ENCODE measurements around the gene SLC44A3.

The SLC44A3 gene

DNA sequence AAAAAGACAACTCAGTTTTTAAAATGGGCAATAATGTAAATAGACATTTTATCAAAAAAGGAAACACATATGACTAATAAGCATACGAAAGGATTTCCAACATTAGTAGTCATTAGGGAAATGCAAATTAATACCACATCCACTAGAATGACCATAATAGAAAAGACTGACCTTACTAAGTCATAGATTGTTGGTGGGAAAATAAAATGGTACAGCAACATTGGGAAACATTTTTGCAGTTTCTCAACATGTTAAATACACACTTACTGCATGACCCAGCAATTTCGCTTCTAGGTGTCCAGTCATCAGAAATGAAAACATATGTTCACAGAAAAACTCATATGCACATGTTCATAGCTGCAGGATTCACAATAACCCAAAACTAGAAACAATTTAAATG lies 29.9 kb upstream of the SLC44A3 start:
- Histone ChIP-seq H3K4me3 (ENCODE audit: low read length) (no peak overlapping the region), H3K4me1 (ENCODE audit: control insufficient read depth, low read depth, low read length) (no peaks in the 10 kb centered on the region), H3K36me3 (ENCODE audit: control insufficient read depth, low read depth, low read length) (no peaks in the 10 kb centered on the region), H3K27me3 (ENCODE audit: control insufficient read depth, insufficient read depth, low read length) (no peaks in the 10 kb centered on the region), H3K9me3 (ENCODE audit: control insufficient read depth, low read depth, low read length) (no peaks in the 10 kb centered on the region), H3K27ac (ENCODE audit: low read length) (no peak overlapping the region), H3K9ac (ENCODE audit: low read length) (no peak overlapping the region)

DNA sequence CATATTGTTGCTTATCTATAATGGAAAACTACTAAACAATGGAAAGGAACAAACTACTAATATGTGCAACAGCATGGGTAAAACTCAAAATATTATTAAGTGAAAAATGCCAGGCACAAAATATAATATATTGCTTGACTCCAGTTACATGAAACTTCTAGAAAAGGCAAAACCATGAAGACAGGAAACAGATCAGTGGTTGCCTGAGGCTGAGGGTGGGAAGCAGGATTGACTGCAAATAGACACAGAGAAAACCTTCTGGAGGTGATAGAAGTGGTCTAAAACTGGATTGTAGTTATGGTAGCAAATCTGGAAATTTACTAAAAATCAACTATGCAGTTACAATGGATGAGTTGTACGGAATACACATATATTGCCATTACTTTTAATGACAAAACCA lies 29.5 kb upstream of the SLC44A3 start:
- Histone ChIP-seq H3K27me3 (ENCODE audit: control insufficient read depth, insufficient read depth, low read length) (no peaks in the 10 kb centered on the region), H3K4me1 (ENCODE audit: control insufficient read depth, low read depth, low read length) (no peaks in the 10 kb centered on the region), H3K36me3 (ENCODE audit: control insufficient read depth, low read depth, low read length) (no peaks in the 10 kb centered on the region), H3K27ac (ENCODE audit: low read length) (no peak overlapping the region), H3K9ac (ENCODE audit: low read length) (no peak overlapping the region), H3K4me3 (ENCODE audit: low read length) (no peak overlapping the region), H3K9me3 (ENCODE audit: control insufficient read depth, low read depth, low read length) (no peaks in the 10 kb centered on the region)

DNA sequence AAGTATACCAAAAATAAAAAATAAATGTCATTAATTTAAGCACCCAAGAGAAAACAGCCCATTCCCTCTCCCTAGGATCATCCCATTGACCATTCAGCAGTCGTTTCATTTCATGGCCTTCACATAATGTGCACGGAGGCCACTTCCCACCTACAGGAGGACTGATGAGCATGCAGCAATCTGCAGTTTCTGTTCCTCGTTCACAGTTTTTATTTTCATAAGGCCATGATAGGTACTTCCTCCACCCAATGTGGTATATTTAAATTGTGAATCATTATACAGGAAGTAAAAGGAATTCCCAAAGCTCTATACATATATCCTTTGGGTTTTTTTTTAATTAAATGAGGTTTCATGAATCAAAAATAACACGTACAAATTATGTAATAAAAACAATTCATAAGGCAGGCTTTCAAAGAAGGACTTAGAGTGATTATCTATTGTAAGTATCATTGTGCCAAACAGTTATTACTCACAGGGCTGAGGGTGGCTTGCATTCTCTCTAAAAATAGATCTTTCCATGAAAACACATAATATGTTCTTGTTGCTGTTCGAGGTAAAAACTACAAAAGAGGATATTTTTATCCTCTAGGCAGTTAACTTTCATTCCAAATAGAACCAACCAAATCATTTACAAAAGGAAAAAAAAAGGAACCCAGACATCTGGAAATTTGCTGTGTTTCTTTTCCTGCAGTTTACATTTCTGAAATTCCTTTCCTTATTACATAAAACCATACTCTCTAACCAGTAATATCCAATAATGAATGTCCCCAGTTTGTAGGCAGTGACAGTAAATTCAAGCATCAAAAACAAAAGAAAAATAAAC lies 27.5 kb upstream of the SLC44A3 start:
- H3K9ac ChIP-seq (ENCODE audit: low read length) = no peak overlapping the region
- no peak overlapping the region for H3K4me3 ChIP-seq (ENCODE audit: low read length)
- H3K27me3 ChIP-seq (ENCODE audit: control insufficient read depth, insufficient read depth, low read length) = no peaks in the 10 kb centered on the region
- H3K27ac ChIP-seq (ENCODE audit: low read length) = no peak overlapping the region
- no peaks in the 10 kb centered on the region for H3K4me1 ChIP-seq (ENCODE audit: control insufficient read depth, low read depth, low read length)
- H3K9me3 ChIP-seq (ENCODE audit: control insufficient read depth, low read depth, low read length) = no peaks in the 10 kb centered on the region
- H3K36me3 ChIP-seq (ENCODE audit: control insufficient read depth, low read depth, low read length) = no peaks in the 10 kb centered on the region

GRCh38 chr1:94793296-94793656 lies 26.9 kb upstream of the SLC44A3 start:
- Histone ChIP-seq H3K27ac (ENCODE audit: low read length) (no peak overlapping the region), H3K4me3 (ENCODE audit: low read length) (no peak overlapping the region), H3K9me3 (ENCODE audit: control insufficient read depth, low read depth, low read length) (no peaks in the 10 kb centered on the region), H3K9ac (ENCODE audit: low read length) (no peak overlapping the region), H3K27me3 (ENCODE audit: control insufficient read depth, insufficient read depth, low read length) (no peaks in the 10 kb centered on the region), H3K36me3 (ENCODE audit: control insufficient read depth, low read depth, low read length) (no peaks in the 10 kb centered on the region), H3K4me1 (ENCODE audit: control insufficient read depth, low read depth, low read length) (no peaks in the 10 kb centered on the region)

DNA sequence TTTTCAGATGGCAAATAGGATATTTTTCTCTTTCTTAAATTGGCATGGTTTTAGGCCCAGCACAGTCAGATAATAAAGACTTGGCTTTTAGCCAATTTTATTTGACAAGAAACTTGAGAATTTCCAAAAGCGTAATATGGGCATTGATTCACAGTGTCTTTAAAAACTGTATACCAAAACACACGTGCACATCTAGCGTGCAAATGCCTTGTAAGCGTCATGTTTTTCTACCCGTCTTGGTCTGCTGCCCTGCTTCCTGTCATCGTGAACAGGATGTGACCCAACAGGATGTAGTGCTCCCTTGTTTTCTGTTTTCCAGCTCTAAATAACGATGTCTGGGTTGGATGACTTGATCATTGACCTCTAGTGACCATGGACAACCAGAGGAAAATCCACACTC lies 24.7 kb upstream of the SLC44A3 start:
- H3K4me1 ChIP-seq (ENCODE audit: control insufficient read depth, low read depth, low read length) = no peaks in the 10 kb centered on the region

GRCh38 chr1:94796266-94796665 lies 23.9 kb upstream of the SLC44A3 start:
- Histone ChIP-seq H3K4me1 (ENCODE audit: control insufficient read depth, low read depth, low read length) (no peaks in the 10 kb centered on the region), H3K36me3 (ENCODE audit: control insufficient read depth, low read depth, low read length) (no peaks in the 10 kb centered on the region), H3K4me3 (ENCODE audit: low read length) (no peak overlapping the region), H3K27ac (ENCODE audit: low read length) (no peak overlapping the region), H3K9me3 (ENCODE audit: control insufficient read depth, low read depth, low read length) (no peaks in the 10 kb centered on the region), H3K27me3 (ENCODE audit: control insufficient read depth, insufficient read depth, low read length) (no peaks in the 10 kb centered on the region), H3K9ac (ENCODE audit: low read length) (no peak overlapping the region)

More for the DNA sequence above, 24.7 kb upstream of the SLC44A3 start:
- Histone ChIP-seq H3K27me3 (ENCODE audit: control insufficient read depth, insufficient read depth, low read length) (no peaks in the 10 kb centered on the region), H3K9ac (ENCODE audit: low read length) (no peak overlapping the region), H3K4me3 (ENCODE audit: low read length) (no peak overlapping the region), H3K27ac (ENCODE audit: low read length) (no peak overlapping the region), H3K36me3 (ENCODE audit: control insufficient read depth, low read depth, low read length) (no peaks in the 10 kb centered on the region), H3K9me3 (ENCODE audit: control insufficient read depth, low read depth, low read length) (no peaks in the 10 kb centered on the region)

DNA sequence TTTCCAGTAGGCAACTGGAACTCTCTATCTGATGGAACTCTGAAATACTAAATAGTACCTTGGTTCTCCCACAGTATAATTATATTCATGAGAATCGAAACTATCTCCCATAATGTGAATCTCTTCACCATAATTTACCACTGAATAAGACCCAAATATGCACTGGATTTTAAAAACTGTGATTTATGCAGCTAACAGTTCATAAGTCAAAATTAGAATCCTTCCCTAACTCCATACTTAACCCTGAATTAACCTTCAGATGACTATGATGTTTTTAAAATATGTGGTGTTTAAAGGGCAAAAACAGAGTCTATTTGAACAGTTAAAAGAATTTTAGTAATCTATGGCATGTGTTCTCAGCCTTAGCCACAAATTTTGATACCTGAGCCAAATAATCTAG lies 22.9 kb upstream of the SLC44A3 start:
- H3K36me3 ChIP-seq (ENCODE audit: control insufficient read depth, low read depth, low read length) = no peaks in the 10 kb centered on the region
- H3K4me1 ChIP-seq (ENCODE audit: control insufficient read depth, low read depth, low read length) = peaks cover 9% of the 10 kb centered on the region
- no peaks in the 10 kb centered on the region for H3K27me3 ChIP-seq (ENCODE audit: control insufficient read depth, insufficient read depth, low read length)
- H3K9ac ChIP-seq (ENCODE audit: low read length) = no peak overlapping the region
- no peak overlapping the region for H3K27ac ChIP-seq (ENCODE audit: low read length)
- H3K9me3 ChIP-seq (ENCODE audit: control insufficient read depth, low read depth, low read length) = no peaks in the 10 kb centered on the region
- no peak overlapping the region for H3K4me3 ChIP-seq (ENCODE audit: low read length)

- Histone ChIP-seq H3K36me3 (ENCODE audit: control insufficient read depth, low read depth, low read length) (no peaks in the 10 kb centered on the region), H3K4me3 (ENCODE audit: low read length) (no peak overlapping the region), H3K27ac (ENCODE audit: low read length) (no peak overlapping the region), H3K4me1 (ENCODE audit: control insufficient read depth, low read depth, low read length) (peaks cover 11% of the 10 kb centered on the region), H3K9me3 (ENCODE audit: control insufficient read depth, low read depth, low read length) (no peaks in the 10 kb centered on the region), H3K9ac (ENCODE audit: low read length) (no peak overlapping the region), H3K27me3 (ENCODE audit: control insufficient read depth, insufficient read depth, low read length) (no peaks in the 10 kb centered on the region)
Observed at GRCh38 chr1:94798054-94798453, 22.1 kb upstream of the SLC44A3 start.

DNA sequence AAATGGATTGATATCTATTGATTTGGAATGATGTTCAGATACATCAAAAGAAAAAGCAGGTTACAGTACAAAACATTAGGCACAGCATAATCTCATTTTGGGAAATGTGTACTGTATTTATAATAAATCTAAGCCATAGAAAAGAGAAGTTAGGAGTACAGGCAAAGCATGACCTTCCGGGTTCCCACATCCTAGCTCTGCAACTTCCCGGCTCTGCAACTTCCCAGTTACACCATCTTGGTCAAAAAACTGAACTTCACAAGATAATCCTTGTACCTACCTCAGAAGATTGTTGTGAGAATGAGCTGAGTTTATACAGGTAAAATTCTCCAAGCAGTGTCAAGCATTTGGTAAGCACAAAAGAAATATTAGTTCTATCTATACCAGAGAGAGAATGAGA lies 21.7 kb upstream of the SLC44A3 start:
- no peak overlapping the region for H3K27ac ChIP-seq (ENCODE audit: low read length)
- H3K9me3 ChIP-seq (ENCODE audit: control insufficient read depth, low read depth, low read length) = no peaks in the 10 kb centered on the region
- H3K27me3 ChIP-seq (ENCODE audit: control insufficient read depth, insufficient read depth, low read length) = no peaks in the 10 kb centered on the region
- H3K4me3 ChIP-seq (ENCODE audit: low read length) = no peak overlapping the region
- H3K4me1 ChIP-seq (ENCODE audit: control insufficient read depth, low read depth, low read length) = peaks cover 11% of the 10 kb centered on the region
- H3K36me3 ChIP-seq (ENCODE audit: control insufficient read depth, low read depth, low read length) = no peaks in the 10 kb centered on the region
- no peak overlapping the region for H3K9ac ChIP-seq (ENCODE audit: low read length)

GRCh38 chr1:94799206-94799605 lies 21.0 kb upstream of the SLC44A3 start:
- no peaks in the 10 kb centered on the region for H3K9me3 ChIP-seq (ENCODE audit: control insufficient read depth, low read depth, low read length)
- no peak overlapping the region for H3K9ac ChIP-seq (ENCODE audit: low read length)
- no peak overlapping the region for H3K4me3 ChIP-seq (ENCODE audit: low read length)
- no peak overlapping the region for H3K27ac ChIP-seq (ENCODE audit: low read length)
- H3K36me3 ChIP-seq (ENCODE audit: control insufficient read depth, low read depth, low read length) = no peaks in the 10 kb centered on the region
- H3K4me1 ChIP-seq (ENCODE audit: control insufficient read depth, low read depth, low read length) = peaks cover 11% of the 10 kb centered on the region
- H3K27me3 ChIP-seq (ENCODE audit: control insufficient read depth, insufficient read depth, low read length) = no peaks in the 10 kb centered on the region

- Histone ChIP-seq H3K9ac (ENCODE audit: low read length) (no peak overlapping the region), H3K4me1 (ENCODE audit: control insufficient read depth, low read depth, low read length) (peaks cover 11% of the 10 kb centered on the region), H3K9me3 (ENCODE audit: control insufficient read depth, low read depth, low read length) (no peaks in the 10 kb centered on the region), H3K27ac (ENCODE audit: low read length) (no peak overlapping the region), H3K36me3 (ENCODE audit: control insufficient read depth, low read depth, low read length) (no peaks in the 10 kb centered on the region), H3K4me3 (ENCODE audit: low read length) (no peak overlapping the region), H3K27me3 (ENCODE audit: control insufficient read depth, insufficient read depth, low read length) (no peaks in the 10 kb centered on the region)
Observed at GRCh38 chr1:94801919-94802546, 18.1 kb upstream of the SLC44A3 start.

DNA sequence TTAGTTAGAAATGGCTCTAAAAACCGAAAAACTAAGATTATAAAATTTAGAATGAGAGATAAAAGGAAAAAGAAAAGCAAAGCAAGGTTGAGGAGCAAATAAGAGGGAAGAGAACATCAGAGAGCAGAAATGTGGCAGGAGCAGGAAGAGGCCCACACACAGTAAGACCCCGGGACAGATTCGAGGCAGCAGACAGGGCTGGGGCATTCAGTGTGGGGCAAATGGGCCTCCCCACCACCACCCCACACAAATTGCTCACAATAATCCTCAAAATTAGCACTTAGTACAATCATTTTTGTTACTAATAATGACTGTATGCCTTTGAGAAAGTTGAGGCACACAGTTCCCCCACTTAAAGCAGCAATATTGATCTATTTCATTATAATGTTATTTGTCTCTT lies 17.1 kb upstream of the SLC44A3 start:
- no peak overlapping the region for H3K9ac ChIP-seq (ENCODE audit: low read length)
- no peaks in the 10 kb centered on the region for H3K27me3 ChIP-seq (ENCODE audit: control insufficient read depth, insufficient read depth, low read length)
- no peak overlapping the region for H3K27ac ChIP-seq (ENCODE audit: low read length)
- no peak overlapping the region for H3K4me3 ChIP-seq (ENCODE audit: low read length)
- H3K36me3 ChIP-seq (ENCODE audit: control insufficient read depth, low read depth, low read length) = no peaks in the 10 kb centered on the region
- no peaks in the 10 kb centered on the region for H3K9me3 ChIP-seq (ENCODE audit: control insufficient read depth, low read depth, low read length)
- peaks cover 11% of the 10 kb centered on the region for H3K4me1 ChIP-seq (ENCODE audit: control insufficient read depth, low read depth, low read length)

All from iPS-18a (cell line).